Ovary (tissue), 3 donors: Measurements from ENCODE around the gene CFAP61.

Source experiments
- EP300 ChIP-seq: sonication (generic); formaldehyde crosslinking; IDR thresholded peaks from one replicate; pipeline ENCODE4 v1.6.1; 2017; ENCODE audit warnings: antibody characterized with exemption
- POLR2A ChIP-seq: fragments of 450-650 bp; IDR thresholded peaks from one replicate; pipeline ENCODE4 v1.6.1; 2017; ENCODE audit warnings: antibody characterized with exemption, mild to moderate bottlenecking, moderate library complexity
- TF ChIP-seq, protein P1 (sequence below), 3 donors: fragments of 450-650 bp in 2 of 3; fragments of 200-600 bp in 1 of 3; IDR thresholded peaks; one replicate each; pipeline versions ENCODE4 v1.5.1 to v1.8.0; 2016 to 2022; ENCODE audit warnings: antibody characterized with exemption in 3 of 3, mild to moderate bottlenecking in 1 of 3
- donor health status: DM: no; HTN: no; CAD: no.

DNA sequence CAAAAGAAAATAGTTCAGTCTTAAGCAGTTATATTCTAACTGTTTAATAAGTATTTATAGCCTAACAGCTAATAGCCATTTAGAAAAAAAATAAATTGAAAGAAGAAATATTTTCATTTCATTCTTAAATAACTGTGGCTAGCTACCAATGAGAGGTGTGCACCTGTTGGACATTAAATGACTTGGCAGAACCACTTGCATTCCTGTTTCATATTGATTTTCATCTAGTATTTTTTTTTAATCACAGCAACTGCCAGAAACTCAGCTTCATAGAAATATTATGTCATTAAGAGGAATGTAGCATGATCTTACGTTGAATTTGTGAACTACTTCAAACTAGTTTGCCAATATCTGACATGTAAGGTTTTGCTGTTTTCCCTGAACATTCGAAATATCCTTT lies 25.0 kb upstream of the CFAP61 start:
- TF ChIP-seq POLR2A (no peak), EP300 (no peak)
- TF ChIP-seq, protein P1, sequence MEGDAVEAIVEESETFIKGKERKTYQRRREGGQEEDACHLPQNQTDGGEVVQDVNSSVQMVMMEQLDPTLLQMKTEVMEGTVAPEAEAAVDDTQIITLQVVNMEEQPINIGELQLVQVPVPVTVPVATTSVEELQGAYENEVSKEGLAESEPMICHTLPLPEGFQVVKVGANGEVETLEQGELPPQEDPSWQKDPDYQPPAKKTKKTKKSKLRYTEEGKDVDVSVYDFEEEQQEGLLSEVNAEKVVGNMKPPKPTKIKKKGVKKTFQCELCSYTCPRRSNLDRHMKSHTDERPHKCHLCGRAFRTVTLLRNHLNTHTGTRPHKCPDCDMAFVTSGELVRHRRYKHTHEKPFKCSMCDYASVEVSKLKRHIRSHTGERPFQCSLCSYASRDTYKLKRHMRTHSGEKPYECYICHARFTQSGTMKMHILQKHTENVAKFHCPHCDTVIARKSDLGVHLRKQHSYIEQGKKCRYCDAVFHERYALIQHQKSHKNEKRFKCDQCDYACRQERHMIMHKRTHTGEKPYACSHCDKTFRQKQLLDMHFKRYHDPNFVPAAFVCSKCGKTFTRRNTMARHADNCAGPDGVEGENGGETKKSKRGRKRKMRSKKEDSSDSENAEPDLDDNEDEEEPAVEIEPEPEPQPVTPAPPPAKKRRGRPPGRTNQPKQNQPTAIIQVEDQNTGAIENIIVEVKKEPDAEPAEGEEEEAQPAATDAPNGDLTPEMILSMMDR (IDR thresholded peaks at IDR 0.05): no peak
